GM21526 (cell line): ENCODE results near the gene NDUFB2.
"Not testable (repeated sequence)": the region's sequence is repeated elsewhere in the genome, so short reads cannot be mapped to it uniquely, and the experiment has no call there.

Source experiments
- ATAC-seq: cut with Tn5 transposase; IDR thresholded peaks from one replicate; pipeline ENCODE4 v1.9.1; 2021; ENCODE audit warnings: moderate library complexity; ENCODE audit not compliant: unreplicated experiment, low FRiP score

The NDUFB2 gene

DNA sequence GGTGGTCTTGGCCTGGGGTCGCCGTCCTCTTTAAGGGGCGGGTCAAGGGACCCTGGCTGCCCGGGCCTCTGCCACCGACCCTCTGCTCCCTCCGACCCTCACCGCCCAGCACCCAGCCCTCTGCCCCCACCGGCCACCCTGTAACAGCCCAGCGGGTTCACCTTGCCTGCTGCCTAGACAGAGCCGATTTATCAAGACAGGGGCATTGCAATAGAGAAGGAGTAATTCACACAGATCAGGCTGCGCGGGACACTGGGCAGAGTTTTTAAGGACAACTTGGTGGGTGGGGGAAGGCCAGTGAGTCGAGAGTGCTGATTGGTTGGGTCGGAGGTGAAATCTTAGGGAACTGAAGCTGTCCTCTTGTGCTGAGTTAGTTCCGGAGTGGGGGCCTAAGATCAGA, 24.5 kb upstream of the NDUFB2 start:
- ATAC-seq, result no peak

DNA sequence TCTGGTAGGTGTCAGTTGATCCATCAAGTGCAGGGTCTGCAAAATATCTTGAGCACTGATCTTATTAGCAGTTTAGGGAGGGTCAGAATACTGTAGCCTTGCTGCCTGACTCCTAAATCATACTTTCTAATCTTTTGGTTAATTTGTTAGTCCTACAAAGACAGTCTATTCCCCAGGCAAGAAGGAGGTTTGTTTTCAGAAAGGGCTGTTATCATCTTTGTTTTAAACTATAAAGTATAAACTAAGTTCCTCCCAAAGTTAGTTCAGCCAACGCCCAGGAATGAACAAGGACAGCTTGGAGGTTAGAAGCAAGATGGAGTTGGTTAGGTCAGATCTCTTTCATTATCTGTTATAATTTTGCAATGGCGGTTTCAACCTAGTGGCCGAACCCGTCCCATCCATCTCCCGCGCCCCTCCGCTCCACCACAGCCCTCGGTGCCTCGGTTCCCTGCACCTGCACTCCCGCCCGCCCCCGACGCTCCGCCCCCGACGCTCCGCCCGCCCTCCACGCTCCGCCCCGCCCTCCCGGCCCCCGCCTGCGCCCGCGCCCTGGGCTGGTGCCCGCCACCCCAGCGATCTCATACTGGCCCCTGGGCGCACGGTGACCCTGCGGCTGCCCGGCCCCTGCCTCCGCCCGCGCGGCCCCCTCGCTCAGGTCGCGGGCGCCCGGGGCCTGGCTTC, 24.0 kb upstream of the NDUFB2 start, which contains the start of gene ADCK2:
Gene ADCK2, plus strand, starts transcription at position 564 of the 681 bp plus-strand sequence. CDS start 386 bp downstream, outside the sequence.
- ATAC-seq, result no peak

DNA sequence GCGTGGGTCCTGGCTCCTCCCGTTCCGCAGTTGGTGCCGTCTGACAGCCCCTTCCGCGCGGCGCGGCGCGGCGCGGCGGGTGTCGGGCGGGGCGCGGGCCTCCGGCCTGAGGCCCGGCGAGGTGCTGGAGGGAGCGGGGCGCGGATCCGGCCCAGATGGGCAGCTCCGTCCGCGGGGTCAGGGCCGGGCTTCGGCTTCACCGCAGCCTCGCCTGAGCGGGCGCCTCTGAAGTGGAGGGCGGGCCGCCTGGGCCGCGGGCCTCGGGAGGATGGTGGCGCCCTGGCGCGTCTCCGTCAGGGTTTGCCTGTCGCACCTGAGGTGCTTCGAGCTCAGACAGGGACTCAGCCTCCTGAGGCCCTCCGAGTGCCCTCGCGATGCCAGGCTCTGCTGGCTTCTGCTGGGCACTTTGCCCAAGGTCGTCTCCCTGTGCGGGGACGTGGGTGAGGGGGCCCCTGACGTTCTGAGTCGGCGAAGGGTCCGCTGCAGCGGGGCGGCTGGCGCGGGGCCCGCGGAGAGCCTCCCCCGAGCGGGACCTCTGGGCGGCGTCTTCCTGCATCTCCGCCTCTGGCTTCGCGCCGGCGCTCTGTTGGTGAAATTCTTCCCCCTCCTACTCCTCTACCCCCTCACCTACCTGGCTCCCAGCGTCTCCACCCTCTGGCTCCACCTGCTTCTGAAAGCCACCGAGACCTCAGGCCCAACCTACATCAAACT, 23.3 kb upstream of the NDUFB2 start:
- ATAC-seq, result no peak

DNA sequence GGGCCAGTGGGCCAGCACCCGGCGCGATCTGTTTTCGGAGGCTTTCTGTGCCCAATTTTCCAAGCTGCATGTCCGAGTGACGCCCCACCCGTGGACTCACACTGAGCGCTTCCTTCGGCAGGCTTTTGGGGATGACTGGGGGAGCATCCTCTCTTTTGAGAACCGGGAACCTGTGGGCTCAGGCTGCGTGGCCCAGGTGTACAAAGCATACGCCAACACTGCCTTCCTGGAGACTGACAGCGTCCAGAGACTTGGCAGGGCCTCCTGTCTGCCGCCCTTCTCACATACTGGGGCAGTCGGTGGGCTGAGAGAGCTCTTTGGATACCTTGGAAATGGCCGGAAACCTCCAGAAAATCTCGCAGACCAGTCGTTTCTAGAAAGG, 22.7 kb upstream of the NDUFB2 start:
- ATAC-seq, result no peak

DNA sequence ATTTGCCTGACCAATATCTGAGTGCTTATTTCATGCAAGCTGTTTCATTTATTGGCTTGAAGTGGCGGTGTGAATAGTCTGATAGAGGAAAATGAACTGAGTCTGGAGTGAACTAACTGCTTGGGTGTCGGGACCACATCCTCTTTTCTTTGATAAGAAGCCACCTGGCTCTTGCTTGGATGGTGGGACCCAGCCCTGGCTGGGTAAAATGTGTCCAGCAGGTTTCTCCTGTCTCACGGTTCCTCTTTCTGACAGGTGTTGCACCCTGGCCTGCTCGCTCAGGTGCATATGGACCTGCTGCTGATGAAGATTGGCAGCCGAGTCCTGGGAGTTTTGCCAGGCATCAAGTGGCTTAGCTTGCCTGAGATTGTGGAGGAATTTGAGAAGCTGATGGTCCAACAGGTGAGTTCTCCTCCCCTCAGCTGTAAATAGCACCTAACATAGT, 22.1 kb upstream of the NDUFB2 start:
- peak; percentile 33 for ATAC-seq

DNA sequence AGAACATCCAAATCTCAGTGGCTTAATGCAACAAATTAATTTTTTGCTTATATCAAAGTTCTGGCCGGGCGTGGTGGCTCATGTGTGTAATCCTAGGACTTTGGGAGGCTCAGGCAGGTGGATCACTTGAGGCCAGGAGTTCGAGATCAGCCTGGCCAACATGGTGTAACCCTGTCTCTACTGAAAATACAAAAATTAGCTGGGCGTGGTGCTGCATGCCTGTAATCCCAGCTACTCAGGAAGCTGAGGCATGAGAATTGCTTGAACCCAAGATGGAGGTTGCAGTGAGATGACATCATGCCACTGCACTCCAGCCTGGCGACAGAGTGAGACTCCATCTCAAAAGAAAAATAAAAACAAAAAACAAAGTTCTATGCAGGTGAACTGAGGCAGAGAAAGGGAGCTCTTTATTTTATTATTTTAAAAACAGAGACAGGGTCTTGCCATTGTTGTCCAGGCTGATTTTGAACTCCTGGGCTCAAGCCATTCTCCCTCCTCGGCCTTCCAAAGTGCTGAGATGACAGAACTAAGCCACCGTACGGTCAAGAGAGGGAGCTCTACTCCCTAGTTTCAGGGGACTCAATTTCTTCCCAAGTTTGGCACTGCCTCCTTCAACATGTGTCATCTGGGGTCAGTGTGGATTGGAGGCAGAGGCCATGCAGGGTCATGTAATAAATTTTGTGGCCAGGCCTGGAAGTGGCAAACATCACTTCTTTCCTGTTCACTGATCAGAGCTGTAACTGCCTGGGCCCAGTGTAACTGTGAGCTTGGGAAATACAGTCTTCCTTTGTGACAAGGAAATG, 21.4 kb upstream of the NDUFB2 start:
- no peak for ATAC-seq

DNA sequence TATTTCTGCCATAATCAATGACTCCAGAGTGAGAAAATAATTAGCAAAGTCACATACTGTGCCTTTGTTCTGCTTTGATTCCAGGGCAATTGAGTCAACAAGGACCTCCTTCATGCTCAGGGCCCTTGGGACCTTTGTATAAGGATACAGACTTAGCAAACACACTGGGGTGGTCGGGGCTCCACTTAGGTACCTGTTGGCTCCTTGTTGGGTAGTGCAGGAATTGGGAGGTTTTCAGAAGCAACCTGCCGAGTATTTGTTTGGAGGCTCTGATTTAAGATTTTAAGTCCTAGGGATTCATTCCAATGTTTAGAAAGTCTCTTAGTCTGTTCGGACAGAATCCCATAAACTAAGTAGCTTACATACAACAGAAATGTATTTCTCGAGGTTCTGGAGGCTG, 20.8 kb upstream of the NDUFB2 start:
- ATAC-seq, result no peak

DNA sequence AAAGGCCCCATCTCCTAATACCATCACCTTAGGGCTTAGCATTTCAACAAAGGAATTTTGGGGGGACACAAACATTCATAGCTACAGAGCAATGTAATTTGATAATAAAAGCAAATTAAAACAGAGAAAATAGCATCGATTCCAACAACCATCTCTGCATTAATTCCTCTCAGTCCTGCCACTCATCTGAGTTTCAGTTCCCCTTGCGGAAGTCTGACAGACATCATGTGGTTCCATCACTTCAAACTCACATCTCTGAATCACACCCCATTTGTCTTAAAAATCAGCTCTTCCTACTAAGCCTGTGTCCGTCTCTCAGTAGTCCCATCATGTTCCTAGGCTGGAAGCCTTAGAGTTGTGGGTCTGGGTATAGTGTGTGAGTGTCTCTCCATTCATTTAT, 20.2 kb upstream of the NDUFB2 start:
- ATAC-seq, result peak; percentile 58

DNA sequence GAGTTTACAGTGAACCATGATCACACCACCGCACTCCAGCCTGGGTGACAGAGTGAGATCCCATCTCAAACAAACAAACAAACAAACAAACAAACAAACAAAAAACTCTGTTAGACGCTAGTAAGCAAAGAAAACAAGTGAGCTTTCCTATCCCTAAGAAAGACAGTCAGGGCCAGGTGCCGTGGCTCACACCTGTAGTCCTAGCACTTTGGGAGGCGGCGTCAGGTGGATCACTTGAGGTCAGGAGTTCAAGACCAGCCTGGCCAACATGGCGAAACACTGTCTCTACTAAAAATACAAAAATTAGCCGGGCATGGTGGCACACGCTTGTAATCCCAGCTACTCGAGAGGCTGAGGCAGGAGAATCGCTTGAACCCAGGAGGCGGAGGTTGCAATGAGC, 19.6 kb upstream of the NDUFB2 start:
- ATAC-seq, result not testable (repeated sequence)

DNA sequence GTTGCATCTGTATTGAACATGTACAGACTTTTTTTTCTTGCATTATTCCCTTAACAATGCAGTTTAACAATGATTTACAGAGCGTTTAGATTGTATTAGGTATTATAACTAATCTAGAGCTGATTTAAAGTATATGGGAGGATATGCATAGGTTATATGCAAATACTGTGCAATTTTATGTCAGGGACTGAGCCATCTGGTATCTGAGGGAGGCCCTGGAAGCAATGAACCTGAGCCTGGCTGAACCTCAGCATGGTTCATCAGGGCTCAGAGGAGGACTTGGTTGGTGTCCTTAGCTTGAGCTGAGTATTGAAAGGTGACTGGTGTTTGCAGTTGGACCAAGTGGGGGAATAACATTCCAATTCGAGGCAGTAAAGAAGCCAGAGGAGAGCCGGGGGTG, 19.0 kb upstream of the NDUFB2 start:
- no peak for ATAC-seq

DNA sequence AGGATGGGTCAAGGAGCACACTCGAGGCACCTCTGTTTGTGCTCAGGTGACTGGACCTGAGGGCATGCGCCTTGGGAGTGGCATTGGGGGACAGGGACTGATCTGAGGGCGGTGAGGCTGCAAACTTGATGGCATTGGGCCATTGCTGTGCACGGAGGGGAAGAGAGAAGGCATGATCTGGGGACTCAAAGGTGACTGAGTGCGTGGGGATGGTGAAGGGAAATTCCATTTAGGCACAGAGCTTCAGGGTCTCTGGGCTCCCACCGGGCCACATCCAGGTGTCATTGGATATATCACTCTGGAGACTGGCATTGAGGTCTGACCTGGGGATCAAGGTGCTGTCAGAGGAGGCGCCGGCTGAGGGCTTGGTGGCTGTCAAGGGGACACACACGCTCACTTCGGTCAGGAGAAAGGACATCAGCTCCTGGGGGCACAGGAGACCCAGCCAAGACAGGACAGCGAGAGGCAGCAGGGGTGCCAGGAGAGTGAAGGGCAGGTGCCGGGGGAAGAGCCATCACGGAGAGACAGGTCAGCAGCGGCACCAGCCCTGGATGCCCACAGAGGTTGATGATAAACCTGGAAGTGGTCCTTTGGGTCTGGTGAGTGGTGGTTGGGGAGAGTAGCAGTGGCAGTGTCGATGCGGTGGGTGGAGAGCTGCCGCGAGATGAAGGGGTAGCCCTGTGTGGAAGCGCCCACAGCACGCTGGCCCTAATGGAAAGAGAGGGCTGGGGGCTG, 18.3 kb upstream of the NDUFB2 start:
- no peak for ATAC-seq

DNA sequence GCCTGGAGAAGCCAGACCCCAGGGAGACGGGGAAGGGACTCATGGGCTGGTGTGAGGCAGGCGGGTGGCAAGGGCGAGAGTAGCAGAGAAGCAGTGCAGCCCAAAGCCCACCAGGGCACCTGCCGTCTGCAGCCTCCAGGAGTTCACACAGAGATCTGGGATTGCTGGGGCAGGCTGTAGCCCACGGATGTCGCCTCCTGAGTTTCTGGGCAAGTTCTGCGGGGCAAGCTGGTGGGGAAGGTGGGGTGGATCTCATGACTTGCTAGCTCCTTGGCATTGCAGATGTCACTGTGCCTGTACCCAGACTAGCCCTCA, 17.7 kb upstream of the NDUFB2 start:
- ATAC-seq, result no peak

DNA sequence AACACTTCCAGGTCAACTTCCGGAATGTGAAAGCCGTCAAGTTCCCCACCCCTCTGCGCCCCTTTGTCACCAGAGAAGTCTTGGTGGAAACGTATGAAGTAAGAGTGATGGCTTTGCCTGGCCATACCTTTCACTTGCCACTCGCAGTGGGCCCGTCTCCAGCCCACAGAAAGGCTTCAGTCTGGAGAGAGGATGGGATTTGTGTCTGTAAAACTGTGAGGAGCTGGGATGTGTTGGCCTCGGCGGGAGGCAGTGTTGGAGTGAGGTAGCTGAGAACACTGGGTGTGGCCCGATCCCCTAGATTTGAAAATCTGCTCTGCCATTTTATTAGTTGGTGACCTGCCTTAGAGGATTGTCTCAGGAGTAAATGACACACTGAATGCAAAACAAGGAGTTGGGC, 17.3 kb upstream of the NDUFB2 start:
- ATAC-seq, result no peak

DNA sequence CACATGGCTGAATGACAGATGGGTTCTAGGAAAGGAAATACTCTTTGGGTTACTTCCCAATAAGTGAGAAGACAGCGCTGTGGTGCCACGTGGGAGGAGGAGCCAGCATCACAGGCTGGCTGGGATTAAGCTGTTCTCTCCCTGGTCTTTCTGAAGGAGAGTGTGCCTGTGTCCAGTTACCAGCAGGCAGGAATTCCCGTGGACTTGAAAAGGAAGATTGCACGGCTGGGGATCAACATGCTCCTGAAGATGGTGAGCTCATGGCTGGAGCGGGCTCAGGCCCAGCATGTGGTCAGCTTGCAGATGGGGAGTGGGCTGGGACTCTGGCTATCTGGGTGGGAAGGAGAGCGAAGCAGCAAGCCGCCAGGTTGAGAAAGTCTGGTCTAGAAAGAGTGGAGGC, 15.6 kb upstream of the NDUFB2 start:
- no peak for ATAC-seq

DNA sequence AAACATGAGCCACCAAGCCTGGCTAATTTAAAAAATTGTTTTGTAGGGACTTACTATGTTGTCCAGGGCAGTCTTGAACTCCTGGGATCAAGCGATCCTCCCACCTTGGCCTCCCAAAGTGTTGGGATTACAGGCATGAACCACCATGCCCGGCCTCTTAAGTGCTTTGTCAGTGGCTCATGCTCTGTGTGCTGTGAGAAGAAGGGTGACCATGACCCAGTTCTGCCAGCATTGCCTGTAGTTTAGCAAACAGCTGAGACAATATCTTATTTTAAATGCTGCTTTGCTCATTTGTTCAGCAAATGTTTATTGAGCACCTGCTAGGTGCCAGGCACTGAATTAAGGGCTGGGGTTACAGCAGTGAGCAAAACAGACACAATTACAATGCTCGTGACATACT, 14.7 kb upstream of the NDUFB2 start:
- ATAC-seq, result no peak

DNA sequence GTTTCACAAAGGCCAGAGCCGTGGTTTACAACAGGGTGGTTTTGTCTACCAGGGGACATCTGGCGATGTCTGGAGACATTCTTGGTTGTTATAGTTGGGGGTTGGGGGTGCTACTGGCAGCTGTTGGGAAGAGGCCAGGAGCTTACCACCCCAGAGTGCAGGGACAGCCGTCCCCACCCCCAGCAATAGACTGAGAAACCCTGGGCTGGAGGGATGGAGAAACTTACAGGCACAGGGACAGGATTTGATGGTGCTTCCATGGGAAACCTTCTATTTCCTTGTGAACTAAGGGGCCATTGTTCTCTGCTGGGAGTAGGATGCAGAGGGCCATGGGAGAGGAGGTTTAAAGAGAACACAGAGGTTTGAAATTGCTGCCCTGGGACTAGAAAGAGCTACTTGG, 12.9 kb upstream of the NDUFB2 start:
- ATAC-seq, result no peak

DNA sequence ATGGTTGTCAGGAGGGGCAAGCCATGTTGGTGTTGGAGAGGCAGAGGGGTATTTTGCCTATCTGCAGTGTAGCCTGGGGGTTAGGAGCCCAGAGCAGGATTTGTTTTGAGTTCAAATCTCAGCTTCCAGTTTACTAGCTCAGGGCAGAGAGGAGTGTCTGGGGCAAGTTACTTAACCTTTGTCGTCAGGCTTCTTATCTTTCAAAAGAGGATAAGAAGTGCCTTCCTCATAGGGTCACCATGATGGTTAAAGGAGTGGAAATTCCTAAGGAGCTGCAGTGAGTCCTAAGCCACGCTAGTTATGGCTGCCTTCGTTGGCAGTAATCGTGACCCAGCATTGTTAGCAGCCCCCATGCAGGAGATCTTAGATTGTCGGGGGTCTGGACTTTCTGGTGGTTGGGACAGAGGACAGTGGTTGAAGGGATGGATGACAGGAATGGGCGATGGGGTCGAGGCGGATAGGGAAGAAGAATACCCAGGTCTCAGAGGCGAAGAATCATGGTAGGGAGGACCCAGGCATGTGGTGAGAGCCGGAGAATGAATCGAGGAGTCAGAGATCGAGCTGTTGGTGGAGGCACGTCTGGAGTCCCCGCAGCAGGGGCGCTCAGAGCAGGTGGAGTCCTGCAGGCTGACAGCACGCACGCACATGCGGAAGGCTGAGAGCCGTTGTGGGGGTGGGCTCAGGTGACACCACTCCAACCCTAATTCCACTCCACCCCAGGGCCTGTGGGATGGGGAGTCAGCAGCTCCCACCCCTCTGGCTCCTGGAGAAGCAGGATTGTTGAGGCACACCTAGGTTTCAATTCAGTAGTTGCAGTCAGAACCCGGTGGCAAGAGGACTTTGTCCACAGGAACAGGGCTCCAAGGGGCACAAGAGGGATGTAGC, 12.2 kb upstream of the NDUFB2 start:
- no peak for ATAC-seq

DNA sequence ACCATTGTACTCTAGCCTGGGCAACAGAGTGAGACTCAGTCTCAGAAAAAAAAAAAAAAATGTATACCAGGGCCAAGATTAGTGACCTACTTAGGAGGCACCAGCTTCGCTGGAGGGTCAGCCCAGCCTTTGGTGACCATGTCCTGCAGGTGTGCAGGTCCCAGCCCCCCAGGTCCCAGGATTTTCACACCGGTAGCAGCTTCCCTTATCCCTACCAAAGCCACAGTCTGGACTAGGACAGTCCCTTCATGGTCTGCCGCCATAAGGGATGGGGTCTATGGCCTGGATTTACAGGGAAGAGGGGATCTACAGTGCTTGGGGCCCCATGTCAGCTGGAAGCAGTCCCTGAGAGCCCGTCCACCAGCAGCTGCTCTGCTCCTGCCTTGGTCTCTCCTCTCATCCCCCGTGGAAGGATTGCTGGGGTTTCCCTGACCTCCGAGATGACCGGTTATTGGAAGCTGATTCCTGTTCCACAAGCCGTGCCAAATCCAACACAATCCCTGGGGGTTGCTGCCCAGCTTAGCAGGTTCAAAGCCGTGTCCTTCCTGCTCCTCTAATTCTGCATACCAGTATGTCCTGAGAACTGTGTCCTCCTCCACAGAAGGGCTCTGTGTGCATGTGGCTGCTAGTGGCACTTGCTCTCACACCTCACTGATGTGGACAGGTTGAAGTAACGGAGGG, 11.0 kb upstream of the NDUFB2 start:
- ATAC-seq, result no peak

DNA sequence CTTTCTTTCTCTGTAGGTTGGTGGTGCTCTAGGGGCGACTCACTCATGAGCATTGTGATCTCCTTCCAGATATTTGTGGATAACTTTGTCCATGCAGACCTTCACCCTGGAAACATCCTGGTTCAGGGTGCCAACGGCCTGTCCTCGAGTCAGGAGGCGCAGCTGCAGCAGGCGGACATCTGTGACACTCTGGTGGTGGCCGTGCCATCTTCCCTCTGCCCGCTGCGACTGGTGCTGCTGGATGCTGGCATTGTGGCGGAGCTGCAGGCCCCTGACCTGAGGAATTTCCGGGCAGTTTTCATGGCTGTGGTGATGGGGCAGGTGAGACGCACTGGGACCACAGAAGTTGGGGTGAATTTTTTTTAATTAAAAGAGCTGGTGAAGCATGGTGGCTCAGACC, 9.6 kb upstream of the NDUFB2 start:
- ATAC-seq, result no peak
